Right lobe of liver (tissue), 6 donors: Measurements from ENCODE around the gene EFNA5. TPM values are rescaled to one million over a fixed set of nuclear protein-coding genes. Genes with fewer than 3 reads are reported as not detected.

Source experiments
- ATAC-seq, 4 donors: fragments of 200-7000 bp; cut with Tn5 transposase; one replicate each; pipeline ENCODE4 v1.9.1; 2020; ENCODE audit warnings: mild to moderate bottlenecking in 4 of 4, moderate library complexity in 4 of 4
- DNase-seq, 3 donors: peaks; one replicate each; pipeline ENCODE4 v3.0.0-alpha.2; 2020
- H3K27ac ChIP-seq, 3 donors: fragments of 200-600 bp; one replicate each; pipeline ENCODE4 v1.8.0; 2022
- H3K27me3 ChIP-seq, 2 donors: fragments of 200-600 bp; one replicate each; pipeline ENCODE4 v1.8.0; 2022
- H3K36me3 ChIP-seq, 4 donors: fragments of 200-600 bp; sonication (generic) in 1 of 4; one replicate each; pipeline versions ENCODE4 v1.5.1 to v1.8.0; 2017 to 2022; ENCODE audit warnings: control low read depth in 1 of 4
- H3K4me1 ChIP-seq, 4 donors: fragments of 200-600 bp; sonication (generic) in 1 of 4; one replicate each; pipeline versions ENCODE4 v1.5.1 to v1.8.0; 2017 to 2022; ENCODE audit warnings: control low read depth in 1 of 4
- H3K4me3 ChIP-seq, 3 donors: fragments of 200-600 bp; one replicate each; pipeline ENCODE4 v1.8.0; 2022
- H3K9me3 ChIP-seq, 4 donors: fragments of 200-600 bp; sonication (generic) in 1 of 4; one replicate each; pipeline versions ENCODE4 v1.5.1 to v1.8.0; 2017 to 2022; ENCODE audit warnings: control low read depth in 1 of 4
- POLR2A ChIP-seq: fragments of 450-650 bp; IDR thresholded peaks from one replicate; pipeline ENCODE4 v1.6.1; 2017; ENCODE audit warnings: antibody characterized with exemption, mild to moderate bottlenecking
- WGBS: methylation state at CpG from one replicate; pipeline ENCODE4 v1.1.6; 2018; ENCODE audit warnings: low coverage, low lambda C conversion rate; ENCODE audit not compliant: insufficient coverage; ENCODE audit errors: missing lambda C conversion rate; 5-methylcytosine and 5-hydroxymethylcytosine counted together
- intact Hi-C, 2 donors: fragments of 100-400 bp; cut with DNase I; formaldehyde crosslinking; loops; one replicate each; pipeline versions ENCODE4 v1.11.2 to v1.14.1; 2022
- total RNA-seq, 6 experiments: library from RNA; depleted of rRNA in 2 of 6; stranded (reverse); fragments of >200 nt in 2 of 6; fragmentation: NEBNext Ultra II Directional in 3 of 6; extraction: Animal tissue kit (Norgen Biotek cat#: 25700) in 3 of 6; gene quantifications; one replicate each; pipeline versions ENCODE4 v1.1.0 to v1.2.4, GENCODE V29; 2016 to 2023
- TF ChIP-seq, protein P1 (sequence below), 4 donors: fragments of 200-600 bp in 3 of 4; fragments of 450-650 bp in 1 of 4; IDR thresholded peaks; one replicate each; pipeline versions ENCODE4 v1.5.1 to v1.8.0; 2016 to 2022; ENCODE audit warnings: antibody characterized with exemption in 4 of 4, mild to moderate bottlenecking in 2 of 4
- donor health status: DM: no; HTN: yes; CAD: no.
- donor health status: DM: no; HTN: no; CAD: no.
- donor health status: DM: no; HTN: no; CAD: no.
- donor health status: DM: no; HTN: yes; CAD: no.
- donor health status: DM: no; HTN: yes; CAD: no.

EFNA5 gene
- total RNA-seq, 6 experiments from 2014 or later = 0.18 to 11.7 (median 1.4) TPM

DNA sequence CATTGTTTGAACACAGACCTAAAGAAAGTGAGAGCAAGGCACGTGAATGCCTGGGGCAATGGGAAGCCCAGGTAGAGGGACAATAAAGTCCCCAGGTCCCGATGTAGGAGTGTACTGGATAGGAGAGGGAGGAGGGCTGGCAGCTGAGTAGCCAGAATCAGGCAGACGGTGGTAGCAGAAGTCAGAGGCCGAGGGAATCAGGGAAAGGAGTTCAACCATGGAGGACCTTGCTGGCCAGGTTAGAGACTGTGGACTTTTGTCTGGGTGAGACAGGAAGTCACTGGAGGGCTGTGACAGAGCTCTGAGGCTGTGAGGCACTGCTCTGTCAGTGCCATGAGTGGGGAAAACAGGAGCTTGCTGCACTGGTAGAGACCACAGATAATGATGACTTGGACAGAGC is 248.2 kb downstream of the EFNA5 start:
- 51% methylated on average over 4 of the region's 4 CpGs for WGBS

DNA sequence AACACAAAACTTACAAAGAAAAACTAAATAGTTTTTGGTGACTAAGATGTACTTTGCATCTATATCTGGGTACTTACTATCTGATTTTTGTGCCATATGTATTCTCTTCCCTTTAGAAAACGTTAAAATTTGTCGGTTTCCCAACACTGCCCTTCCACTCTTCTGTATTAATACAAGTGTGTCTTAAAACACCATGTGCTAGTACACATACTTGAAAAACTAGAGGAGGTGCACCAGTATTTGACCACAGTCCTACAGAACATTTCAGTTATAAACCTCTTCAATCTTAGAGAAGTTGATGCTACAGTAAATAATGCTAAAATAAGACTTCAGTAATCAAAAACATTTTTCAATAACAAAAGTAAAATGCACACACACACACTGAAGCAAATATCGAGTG is 251.2 kb downstream of the EFNA5 start:
- ATAC-seq (no peak), DNase-seq (no peak)
- no peak overlapping the region for H3K4me3 ChIP-seq
- H3K4me1 ChIP-seq = no peaks in the 10 kb centered on the region
- no peak overlapping the region for H3K27ac ChIP-seq
- H3K27me3 ChIP-seq = no peaks in the 10 kb centered on the region
- no peak for TF ChIP-seq POLR2A
- TF ChIP-seq, protein P1, sequence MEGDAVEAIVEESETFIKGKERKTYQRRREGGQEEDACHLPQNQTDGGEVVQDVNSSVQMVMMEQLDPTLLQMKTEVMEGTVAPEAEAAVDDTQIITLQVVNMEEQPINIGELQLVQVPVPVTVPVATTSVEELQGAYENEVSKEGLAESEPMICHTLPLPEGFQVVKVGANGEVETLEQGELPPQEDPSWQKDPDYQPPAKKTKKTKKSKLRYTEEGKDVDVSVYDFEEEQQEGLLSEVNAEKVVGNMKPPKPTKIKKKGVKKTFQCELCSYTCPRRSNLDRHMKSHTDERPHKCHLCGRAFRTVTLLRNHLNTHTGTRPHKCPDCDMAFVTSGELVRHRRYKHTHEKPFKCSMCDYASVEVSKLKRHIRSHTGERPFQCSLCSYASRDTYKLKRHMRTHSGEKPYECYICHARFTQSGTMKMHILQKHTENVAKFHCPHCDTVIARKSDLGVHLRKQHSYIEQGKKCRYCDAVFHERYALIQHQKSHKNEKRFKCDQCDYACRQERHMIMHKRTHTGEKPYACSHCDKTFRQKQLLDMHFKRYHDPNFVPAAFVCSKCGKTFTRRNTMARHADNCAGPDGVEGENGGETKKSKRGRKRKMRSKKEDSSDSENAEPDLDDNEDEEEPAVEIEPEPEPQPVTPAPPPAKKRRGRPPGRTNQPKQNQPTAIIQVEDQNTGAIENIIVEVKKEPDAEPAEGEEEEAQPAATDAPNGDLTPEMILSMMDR (IDR thresholded peaks at IDR 0.05) = no peak
- H3K9me3 ChIP-seq = no peaks in the 10 kb centered on the region
- H3K36me3 ChIP-seq = no peaks in the 10 kb centered on the region
- intact Hi-C loops = no loop called here
- WGBS = 50% methylated on average over 3 of the region's 3 CpGs

More for the DNA sequence above, 248.2 kb downstream of the EFNA5 start:
- no peaks in the 10 kb centered on the region for H3K4me1 ChIP-seq
- DNase-seq (no peak), ATAC-seq (no peak)
- no peaks in the 10 kb centered on the region for H3K9me3 ChIP-seq
- no peak overlapping the region for H3K27ac ChIP-seq
- intact Hi-C loops = no loop called here
- no peaks in the 10 kb centered on the region for H3K27me3 ChIP-seq
- H3K4me3 ChIP-seq = no peak overlapping the region
- TF ChIP-seq, protein P1 (IDR thresholded peaks at IDR 0.05) = no peak
- TF ChIP-seq POLR2A = no peak
- H3K36me3 ChIP-seq = no peaks in the 10 kb centered on the region

DNA sequence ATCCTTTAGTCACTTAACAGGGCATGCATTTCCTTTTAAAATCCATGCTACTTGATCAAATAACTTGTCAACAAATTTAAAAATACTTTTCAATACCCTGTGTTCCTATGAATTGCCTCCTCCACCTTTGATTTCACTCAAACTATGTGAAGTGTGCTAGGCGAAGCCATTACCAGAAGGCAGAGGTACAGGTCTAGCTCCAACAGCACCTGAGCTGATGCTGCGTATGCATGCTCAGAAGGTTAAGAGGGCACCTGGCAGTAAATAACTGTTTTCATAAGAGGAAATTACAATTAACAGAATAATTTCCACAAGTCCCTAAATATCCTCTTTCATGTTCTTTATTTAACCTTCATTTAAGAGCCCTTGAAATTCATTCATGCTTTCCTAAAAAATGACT is 251.8 kb downstream of the EFNA5 start:
- H3K27ac ChIP-seq = no peak overlapping the region
- H3K27me3 ChIP-seq = no peaks in the 10 kb centered on the region
- intact Hi-C loops = no loop called here
- ATAC-seq (no peak), DNase-seq (no peak)
- no peaks in the 10 kb centered on the region for H3K4me1 ChIP-seq
- H3K9me3 ChIP-seq = no peaks in the 10 kb centered on the region
- TF ChIP-seq, protein P1 (IDR thresholded peaks at IDR 0.05) = no peak
- no peak for TF ChIP-seq POLR2A
- 78% methylated on average over 2 of the region's 2 CpGs for WGBS
- no peaks in the 10 kb centered on the region for H3K36me3 ChIP-seq
- no peak overlapping the region for H3K4me3 ChIP-seq

DNA sequence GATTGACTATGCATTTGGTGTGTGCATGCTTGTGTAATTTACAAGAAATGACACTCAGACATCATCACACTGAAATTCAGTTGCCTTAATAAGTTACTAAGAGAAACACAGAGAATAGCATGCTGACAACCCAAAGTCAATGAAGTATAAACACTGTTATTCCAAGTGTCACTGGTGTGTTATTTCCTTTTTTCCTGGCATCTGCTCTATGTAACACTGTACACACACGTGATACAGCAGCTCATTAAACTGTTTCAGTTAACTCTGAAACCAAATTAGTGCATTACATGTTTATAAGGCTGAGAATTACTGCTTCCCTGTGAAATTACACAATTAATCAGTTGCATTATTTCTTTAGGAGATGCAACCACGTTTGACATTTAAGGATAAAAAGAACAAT is 252.7 kb downstream of the EFNA5 start:
- no peak overlapping the region for H3K27ac ChIP-seq
- ATAC-seq = no peak
- intact Hi-C loops = no loop called here
- no peaks in the 10 kb centered on the region for H3K36me3 ChIP-seq
- no peak for TF ChIP-seq POLR2A
- H3K4me1 ChIP-seq = no peaks in the 10 kb centered on the region
- H3K4me3 ChIP-seq = no peak overlapping the region
- no peak for DNase-seq
- H3K27me3 ChIP-seq = no peaks in the 10 kb centered on the region
- 24% methylated on average over 2 of the region's 2 CpGs for WGBS
- no peaks in the 10 kb centered on the region for H3K9me3 ChIP-seq

DNA sequence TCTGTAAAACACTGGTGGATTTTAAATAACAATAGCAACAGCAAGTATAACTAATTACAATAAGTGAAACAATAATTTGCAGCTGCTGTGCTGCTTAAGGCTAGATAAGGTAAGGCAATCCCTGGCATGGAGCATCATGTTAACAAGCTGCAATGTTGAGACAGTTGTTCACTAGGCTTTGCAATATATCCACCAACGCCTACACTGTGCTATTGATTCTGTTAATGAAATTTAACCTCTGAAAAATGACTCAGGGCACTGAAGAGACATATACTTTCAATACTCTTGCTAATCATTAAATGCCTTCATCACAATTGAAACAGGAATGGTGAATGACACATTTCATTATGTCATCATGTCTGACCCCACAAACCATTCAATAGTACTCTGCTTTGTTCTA is 255.0 kb downstream of the EFNA5 start:
- H3K9me3 ChIP-seq = no peaks in the 10 kb centered on the region
- no peak for TF ChIP-seq POLR2A
- TF ChIP-seq, protein P1 (IDR thresholded peaks at IDR 0.05) = no peak
- no peaks in the 10 kb centered on the region for H3K36me3 ChIP-seq
- ATAC-seq = no peak
- intact Hi-C loops = no loop called here
- H3K4me1 ChIP-seq = no peaks in the 10 kb centered on the region
- DNase-seq = no peak
- no peak overlapping the region for H3K4me3 ChIP-seq
- H3K27me3 ChIP-seq = no peaks in the 10 kb centered on the region
- no peak overlapping the region for H3K27ac ChIP-seq
- WGBS = 42% methylated on average over 1 of the region's 1 CpG
